SH-SY5Y (cell line): Measurements from ENCODE around the gene PRKRIP1.

Experiments
- GATA2 ChIP-seq: IDR thresholded peaks from 2 replicates; pipeline ENCODE4 v1.6.1; 2011; ENCODE audit warnings: mild to moderate bottlenecking, low read depth, low read length
- GATA3 ChIP-seq: IDR thresholded peaks from 2 replicates; pipeline ENCODE4 v1.6.1; 2011; ENCODE audit warnings: low read depth, mild to moderate bottlenecking, low read length, moderate library complexity

DNA sequence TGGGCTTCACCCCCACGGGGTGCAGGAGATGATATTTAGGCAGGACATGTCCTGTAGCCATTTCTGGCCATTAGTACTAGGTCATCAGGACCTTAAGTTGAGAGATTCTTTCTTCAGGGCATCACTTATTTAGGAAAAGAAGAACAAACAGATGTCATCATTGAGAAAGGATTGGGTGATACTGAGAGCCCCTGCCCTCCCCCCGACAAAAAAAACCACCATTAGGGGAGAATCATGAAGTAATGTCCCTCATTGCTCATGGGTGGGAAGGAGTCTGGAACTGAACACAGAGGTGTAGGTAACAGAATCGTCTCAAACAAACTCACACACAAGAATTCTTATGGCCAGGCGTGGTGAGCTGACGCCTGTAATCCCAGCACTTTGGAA, 30.8 kb downstream of the PRKRIP1 start:
- TF ChIP-seq GATA2 (no peak), GATA3 (no peak)
